Hematopoietic multipotent progenitor cell treated with erythropoietin and hydrocortisone succinate and interleukin-3 and kit ligand, for 15 days (in vitro differentiated cells): Measurements from ENCODE around the gene RNF144B.

Experiments
- DNase-seq: peaks from one replicate; pipeline ENCODE4 v3.0.0-alpha.2; 2015; ENCODE audit warnings: low spot score

Gene RNF144B

GRCh38 chr6:18513253-18513798 is 126.2 kb downstream of the RNF144B start:
- no peak for DNase-seq

- no peak for DNase-seq
Measured at GRCh38 chr6:18514180-18514579, 127.0 kb downstream of the RNF144B start.

GRCh38 chr6:18515767-18516166 is 128.6 kb downstream of the RNF144B start:
- DNase-seq = no peak
